Activated CD8-positive, alpha-beta T cell treated with anti-CD3 and anti-CD28 coated beads for 36 hours (primary cell): Measurements from ENCODE around the gene PTPRN2. TPM values are rescaled to one million over a fixed set of nuclear protein-coding genes. Genes with fewer than 3 reads are reported as not detected.

ENCODE experiments used
- ATAC-seq: fragments of 200-7000 bp; cut with Tn5 transposase; one replicate; pipeline ENCODE4 v1.10.0; 2021; ENCODE audit warnings: mild to moderate bottlenecking, moderate library complexity
- CTCF ChIA-PET: fragments of 350-600 bp; sonication (Branson Sonifier 250); formaldehyde crosslinking; loops from one replicate; lab custom pipeline; 2021; ENCODE audit warnings: antibody characterized with exemption; lab: Charles Lee
- POLR2A ChIA-PET: fragments of 350-600 bp; sonication (Branson Sonifier 250); formaldehyde crosslinking; loops from one replicate; lab custom pipeline; 2021; ENCODE audit warnings: antibody characterized with exemption; lab: Charles Lee
- DNase-seq: peaks from one replicate; pipeline ENCODE4 v3.0.0-alpha.2; 2020
- H3K27ac Mint-ChIP-seq: one replicate; pipeline ENCODE4 v1.8.0; 2021; ENCODE audit warnings: mild to moderate bottlenecking, mixed read lengths
- H3K27me3 Mint-ChIP-seq: one replicate; pipeline ENCODE4 v1.8.0; 2021; ENCODE audit warnings: mixed read lengths
- H3K36me3 Mint-ChIP-seq: one replicate; pipeline ENCODE4 v1.8.0; 2021; ENCODE audit warnings: low read depth, mixed read lengths
- H3K4me1 Mint-ChIP-seq: one replicate; pipeline ENCODE4 v1.8.0; 2021; ENCODE audit warnings: low read depth, mixed read lengths
- H3K4me3 Mint-ChIP-seq: one replicate; pipeline ENCODE4 v1.8.0; 2021; ENCODE audit warnings: mild to moderate bottlenecking, moderate library complexity, mixed read lengths
- H3K9me3 Mint-ChIP-seq: one replicate; pipeline ENCODE4 v1.8.0; 2021; ENCODE audit warnings: mixed read lengths
- CTCF ChIP-seq: fragments of 200-600 bp; IDR thresholded peaks from one replicate; pipeline ENCODE4 v1.8.0; 2022; ENCODE audit warnings: antibody characterized with exemption, mild to moderate bottlenecking
- intact Hi-C: fragments of 100-400 bp; cut with micrococcal nuclease; formaldehyde crosslinking; loops from one replicate; pipeline ENCODE4 v1.10.0; 2022
- total RNA-seq, 2 experiments: library from RNA; stranded (reverse); gene quantifications; one replicate each; pipeline ENCODE4 v1.2.3, GENCODE V29; 2021

The PTPRN2 gene
- total RNA-seq, 2 experiments from 2014 or later: 0.49 to 0.65 TPM

- Mint-ChIP-seq H3K36me3 (no peaks in the 10 kb centered on the region), H3K9me3 (no peaks in the 10 kb centered on the region), H3K27ac (no peak overlapping the region), H3K4me3 (no peak overlapping the region), H3K27me3 (peaks cover 31% of the 10 kb centered on the region), H3K4me1 (peaks cover 16% of the 10 kb centered on the region)
- ChIA-PET CTCF (no interaction called here), POLR2A (no interaction called here)
- no peak for ATAC-seq
- TF ChIP-seq CTCF: no peak
- DNase-seq: no peak
- intact Hi-C loops: no loop called here
These were observed 913.5 kb downstream of the PTPRN2 start for GRCh38 chr7:157674027-157674714.

GRCh38 chr7:157673573-157673972 lies 914.0 kb downstream of the PTPRN2 start:
- peaks cover 21% of the 10 kb centered on the region for H3K4me1 Mint-ChIP-seq
- no peak for DNase-seq
- CTCF ChIA-PET: no interaction called here

GRCh38 chr7:157671358-157672255 lies 916.0 kb downstream of the PTPRN2 start:
- TF ChIP-seq CTCF: no peak
- CTCF ChIA-PET: no interaction called here
- intact Hi-C loops: no loop called here
- H3K36me3 Mint-ChIP-seq: no peaks in the 10 kb centered on the region
- POLR2A ChIA-PET: no interaction called here
- DNase-seq (no peak), ATAC-seq (no peak)
- no peaks in the 10 kb centered on the region for H3K9me3 Mint-ChIP-seq
- H3K4me3 Mint-ChIP-seq: no peak overlapping the region
- no peak overlapping the region for H3K27ac Mint-ChIP-seq
- H3K27me3 Mint-ChIP-seq: peaks cover 22% of the 10 kb centered on the region
- H3K4me1 Mint-ChIP-seq: peaks cover 27% of the 10 kb centered on the region

More at GRCh38 chr7:157673573-157673972, 914.0 kb downstream of the PTPRN2 start:
- Mint-ChIP-seq H3K9me3 (no peaks in the 10 kb centered on the region), H3K27ac (no peak overlapping the region), H3K36me3 (no peaks in the 10 kb centered on the region), H3K4me3 (no peak overlapping the region), H3K27me3 (peaks cover 31% of the 10 kb centered on the region)
- TF ChIP-seq CTCF: no peak
- POLR2A ChIA-PET: no interaction called here
- no peak for ATAC-seq
- intact Hi-C loops: no loop called here

GRCh38 chr7:157670490-157671357 lies 916.9 kb downstream of the PTPRN2 start:
- DNase-seq: no peak

More at GRCh38 chr7:157670490-157671357, 916.9 kb downstream of the PTPRN2 start:
- CTCF ChIA-PET: no interaction called here
- peaks cover 27% of the 10 kb centered on the region for H3K4me1 Mint-ChIP-seq
- H3K27ac Mint-ChIP-seq: no peak overlapping the region
- POLR2A ChIA-PET: no interaction called here
- ATAC-seq: no peak
- H3K36me3 Mint-ChIP-seq: no peaks in the 10 kb centered on the region
- no peaks in the 10 kb centered on the region for H3K9me3 Mint-ChIP-seq
- H3K27me3 Mint-ChIP-seq: peaks cover 19% of the 10 kb centered on the region
- no peak overlapping the region for H3K4me3 Mint-ChIP-seq
- intact Hi-C loops: no loop called here
- TF ChIP-seq CTCF: no peak
